GM23338 (cell line): Measurements from ENCODE around the gene MCUB.

Experiments
- CTCF ChIP-seq, 2 experiments: fragments of 200-600 bp in 1 of 2; sonication (generic) in 1 of 2; conservative IDR thresholded peaks; 2 replicates each; pipeline versions ENCODE4 v1.5.1 to v1.6.1; 2016 to 2017; ENCODE audit warnings: antibody characterized with exemption in 2 of 2, low read depth in 2 of 2, mild to moderate bottlenecking in 2 of 2, moderate library complexity in 1 of 2
- EZH2phosphoT487 ChIP-seq: fragments of 200-600 bp; sonication (generic); IDR thresholded peaks from one replicate; pipeline ENCODE4 v1.8.1; 2018; ENCODE audit warnings: antibody characterized with exemption; ENCODE audit not compliant: unreplicated experiment

- no peak for TF ChIP-seq EZH2phosphoT487
- no peak for TF ChIP-seq CTCF (conservative IDR thresholded peaks at IDR 0.05; ENCODE audit: low read depth in 2 of 2)
These were observed 6.9 kb upstream of the MCUB start for GRCh38 chr4:109553130-109553529.
